ENCODE results near the gene SLC5A11. TPM values are rescaled to one million over a fixed set of nuclear protein-coding genes. Genes with fewer than 3 reads are reported as not detected.
"Not testable (repeated sequence)": the region's sequence is repeated elsewhere in the genome, so short reads cannot be mapped to it uniquely, and the experiment has no call there.

SLC5A11 gene, protein sequence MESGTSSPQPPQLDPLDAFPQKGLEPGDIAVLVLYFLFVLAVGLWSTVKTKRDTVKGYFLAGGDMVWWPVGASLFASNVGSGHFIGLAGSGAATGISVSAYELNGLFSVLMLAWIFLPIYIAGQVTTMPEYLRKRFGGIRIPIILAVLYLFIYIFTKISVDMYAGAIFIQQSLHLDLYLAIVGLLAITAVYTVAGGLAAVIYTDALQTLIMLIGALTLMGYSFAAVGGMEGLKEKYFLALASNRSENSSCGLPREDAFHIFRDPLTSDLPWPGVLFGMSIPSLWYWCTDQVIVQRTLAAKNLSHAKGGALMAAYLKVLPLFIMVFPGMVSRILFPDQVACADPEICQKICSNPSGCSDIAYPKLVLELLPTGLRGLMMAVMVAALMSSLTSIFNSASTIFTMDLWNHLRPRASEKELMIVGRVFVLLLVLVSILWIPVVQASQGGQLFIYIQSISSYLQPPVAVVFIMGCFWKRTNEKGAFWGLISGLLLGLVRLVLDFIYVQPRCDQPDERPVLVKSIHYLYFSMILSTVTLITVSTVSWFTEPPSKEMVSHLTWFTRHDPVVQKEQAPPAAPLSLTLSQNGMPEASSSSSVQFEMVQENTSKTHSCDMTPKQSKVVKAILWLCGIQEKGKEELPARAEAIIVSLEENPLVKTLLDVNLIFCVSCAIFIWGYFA
- total RNA-seq: not detected
- polyA plus RNA-seq: not detected

- DNase-seq: no peak
- Histone ChIP-seq H3K9me3 (ENCODE audit: control insufficient read depth in 2 of 2, low read length in 2 of 2) (no peaks in the 10 kb centered on the region), H3K27ac (ENCODE audit: insufficient read depth, low read length, poor library complexity, severe bottlenecking) (no peak within 1 kb of the TSS), H3K4me3 (ENCODE audit: low read depth, low read length) (no peak within 1 kb of the TSS), H3K4me1 (ENCODE audit: control insufficient read depth, insufficient read depth, low read length, poor library complexity, severe bottlenecking) (no peaks in the 10 kb centered on the region), H3K27me3 (ENCODE audit: control insufficient read depth, insufficient read depth, low read length) (no peaks in the 10 kb centered on the region), H3K36me3 (ENCODE audit: control insufficient read depth, insufficient read depth, low read length) (no peaks in the 10 kb centered on the region)
- no peak for ATAC-seq (ENCODE audit: low read depth in 2 of 2)
- Mint-ChIP-seq H3K27me3 (no peaks in the 10 kb centered on the region), H3K27ac (no peak within 1 kb of the TSS), H3K36me3 (peaks cover 8% of the 10 kb centered on the region), H3K4me1 (no peaks in the 10 kb centered on the region), H3K9me3 (no peaks in the 10 kb centered on the region), H3K4me3 (no peak within 1 kb of the TSS)
These were observed at the start of gene SLC5A11 for GRCh38 chr16:24845726-24846547. Gene SLC5A11 (plus strand): TSS chr16:24845963. CDS start chr16:24858644, 12,681 bp downstream.

DNA sequence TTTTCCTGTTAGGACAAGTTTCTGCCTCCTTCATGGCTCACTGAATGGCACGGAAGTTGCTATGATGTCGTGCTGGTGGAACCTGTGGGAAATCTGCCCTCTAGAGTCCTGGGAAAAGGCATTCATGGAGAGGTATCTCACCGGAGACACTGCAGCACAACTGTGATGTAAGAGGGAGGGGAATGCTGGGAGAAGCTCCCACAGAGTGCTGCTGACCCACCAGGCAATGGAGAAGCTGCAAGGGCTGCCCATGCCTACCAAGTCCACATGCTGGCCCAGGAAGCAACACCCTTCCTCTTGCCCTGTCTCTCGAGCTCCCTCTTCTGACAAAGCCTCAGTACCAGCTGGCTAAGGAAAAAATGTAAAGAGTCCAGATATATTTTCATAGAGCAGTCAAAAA, 45.2 kb upstream of the SLC5A11 start:
- DNase-seq (no peak), ATAC-seq (ENCODE audit: low read depth in 2 of 2) (no peak)
- Mint-ChIP-seq H3K4me1 (peaks cover 0 to 11% (median 3%) of the 10 kb centered on the region in 4 donors), H3K27me3 (no peaks in the 10 kb centered on the region), H3K36me3 (peaks cover 70% of the 10 kb centered on the region), H3K27ac (peak overlapping the region in 1 of 3 donors; percentile 52), H3K9me3 (peaks cover 0 to 1% (median 0%) of the 10 kb centered on the region in 7 donors), H3K4me3 (no peak overlapping the region)
- Histone ChIP-seq H3K27ac (ENCODE audit: insufficient read depth, low read length, poor library complexity, severe bottlenecking) (no peak overlapping the region), H3K4me1 (ENCODE audit: control insufficient read depth, insufficient read depth, low read length, poor library complexity, severe bottlenecking) (no peaks in the 10 kb centered on the region), H3K27me3 (ENCODE audit: control insufficient read depth, insufficient read depth, low read length) (no peaks in the 10 kb centered on the region), H3K9me3 (ENCODE audit: control insufficient read depth in 2 of 2, low read length in 2 of 2) (no peaks in the 10 kb centered on the region), H3K4me3 (ENCODE audit: low read depth, low read length) (no peak overlapping the region), H3K36me3 (ENCODE audit: control insufficient read depth, insufficient read depth, low read length) (peaks cover 93% of the 10 kb centered on the region)

- Histone ChIP-seq H3K4me1 (ENCODE audit: control insufficient read depth, insufficient read depth, low read length, poor library complexity, severe bottlenecking) (no peaks in the 10 kb centered on the region), H3K9me3 (ENCODE audit: control insufficient read depth in 2 of 2, low read length in 2 of 2) (no peaks in the 10 kb centered on the region), H3K4me3 (ENCODE audit: low read depth, low read length) (no peak overlapping the region), H3K27ac (ENCODE audit: insufficient read depth, low read length, poor library complexity, severe bottlenecking) (no peak overlapping the region), H3K27me3 (ENCODE audit: control insufficient read depth, insufficient read depth, low read length) (no peaks in the 10 kb centered on the region), H3K36me3 (ENCODE audit: control insufficient read depth, insufficient read depth, low read length) (peaks cover 95% of the 10 kb centered on the region)
- Mint-ChIP-seq H3K4me1 (peaks cover 0 to 11% (median 2%) of the 10 kb centered on the region in 4 donors), H3K4me3 (no peak overlapping the region), H3K27ac (peak overlapping the region in 1 of 3 donors; percentile 63), H3K27me3 (no peaks in the 10 kb centered on the region), H3K36me3 (peaks cover 70% of the 10 kb centered on the region), H3K9me3 (peaks cover 0 to 1% (median 0%) of the 10 kb centered on the region in 7 donors)
- DNase-seq (no peak), ATAC-seq (ENCODE audit: low read depth in 2 of 2) (no peak)
These were observed 43.9 kb upstream of the SLC5A11 start for GRCh38 chr16:24801761-24802302.

GRCh38 chr16:24805484-24805883, 40.3 kb upstream of the SLC5A11 start:
- Histone ChIP-seq H3K27ac (ENCODE audit: insufficient read depth, low read length, poor library complexity, severe bottlenecking) (no peak overlapping the region), H3K9me3 (ENCODE audit: control insufficient read depth in 2 of 2, low read length in 2 of 2) (no peaks in the 10 kb centered on the region), H3K36me3 (ENCODE audit: control insufficient read depth, insufficient read depth, low read length) (peaks cover 94% of the 10 kb centered on the region), H3K27me3 (ENCODE audit: control insufficient read depth, insufficient read depth, low read length) (no peaks in the 10 kb centered on the region), H3K4me1 (ENCODE audit: control insufficient read depth, insufficient read depth, low read length, poor library complexity, severe bottlenecking) (no peaks in the 10 kb centered on the region), H3K4me3 (ENCODE audit: low read depth, low read length) (no peak overlapping the region)
- ATAC-seq (ENCODE audit: low read depth in 2 of 2) (no peak), DNase-seq (no peak)
- no peak overlapping the region for H3K27ac Mint-ChIP-seq
- no peaks in the 10 kb centered on the region for H3K27me3 Mint-ChIP-seq
- peaks cover 51% of the 10 kb centered on the region for H3K36me3 Mint-ChIP-seq
- no peak overlapping the region for H3K4me3 Mint-ChIP-seq
- H3K4me1 Mint-ChIP-seq: peaks cover 0 to 11% (median 2%) of the 10 kb centered on the region in 4 donors
- H3K9me3 Mint-ChIP-seq: peaks cover 0 to 1% (median 0%) of the 10 kb centered on the region in 7 donors

- no peaks in the 10 kb centered on the region for H3K9me3 Mint-ChIP-seq
- Histone ChIP-seq H3K4me3 (ENCODE audit: low read depth, low read length) (no peak overlapping the region), H3K27ac (ENCODE audit: insufficient read depth, low read length, poor library complexity, severe bottlenecking) (no peak overlapping the region), H3K36me3 (ENCODE audit: control insufficient read depth, insufficient read depth, low read length) (peaks cover 91% of the 10 kb centered on the region), H3K4me1 (ENCODE audit: control insufficient read depth, insufficient read depth, low read length, poor library complexity, severe bottlenecking) (no peaks in the 10 kb centered on the region), H3K9me3 (ENCODE audit: control insufficient read depth in 2 of 2, low read length in 2 of 2) (no peaks in the 10 kb centered on the region), H3K27me3 (ENCODE audit: control insufficient read depth, insufficient read depth, low read length) (no peaks in the 10 kb centered on the region)
- peaks cover 45% of the 10 kb centered on the region for H3K36me3 Mint-ChIP-seq
- DNase-seq: no peak
- no peak overlapping the region for H3K4me3 Mint-ChIP-seq
- peaks cover 0 to 5% (median 0%) of the 10 kb centered on the region in 4 donors for H3K4me1 Mint-ChIP-seq
- H3K27ac Mint-ChIP-seq: no peak overlapping the region
- H3K27me3 Mint-ChIP-seq: no peaks in the 10 kb centered on the region
- no peak for ATAC-seq (ENCODE audit: low read depth in 2 of 2)
These were observed 38.5 kb upstream of the SLC5A11 start for GRCh38 chr16:24807301-24807700.

DNA sequence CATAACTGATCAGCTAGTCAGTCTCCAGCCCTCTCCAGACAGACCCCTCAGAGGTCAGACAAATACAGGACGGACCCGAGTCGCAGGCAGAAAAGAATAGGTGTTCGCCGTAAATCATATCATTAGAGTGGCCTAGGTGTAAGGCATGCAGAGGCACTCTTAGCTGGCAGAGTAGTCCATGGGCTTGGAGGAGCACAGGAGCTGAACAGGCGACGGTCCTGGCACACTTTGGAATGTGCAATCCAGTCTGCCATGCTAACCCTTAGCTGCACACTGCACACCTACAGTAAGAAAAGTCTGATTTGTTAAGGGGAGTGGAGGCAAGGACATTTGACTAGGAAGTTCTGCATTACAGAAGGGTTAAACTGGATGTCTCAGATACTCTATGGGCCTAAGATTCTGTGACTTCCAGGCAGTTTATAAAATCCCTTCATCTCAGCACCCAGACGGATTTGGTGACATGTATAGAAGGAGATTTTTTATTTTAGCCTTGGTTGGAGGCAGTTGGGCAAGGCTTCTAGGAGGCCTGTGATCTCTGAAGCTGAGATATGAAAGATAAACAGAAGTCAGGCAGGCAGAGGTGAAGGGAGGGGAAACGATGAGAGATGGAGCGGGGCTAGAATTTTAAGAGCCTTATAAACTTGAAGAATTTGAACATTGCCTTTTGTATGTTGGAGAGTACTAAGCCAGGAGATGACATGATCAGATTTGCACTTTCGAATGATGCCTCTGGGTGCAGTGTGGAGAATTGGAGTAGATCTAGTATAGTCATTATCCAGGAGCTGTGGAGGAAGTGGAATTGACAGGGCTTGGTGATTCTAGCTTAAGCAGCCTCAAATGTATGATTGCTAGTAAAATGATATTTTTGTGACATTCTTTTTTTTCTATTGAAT, 34.6 kb upstream of the SLC5A11 start:
- no peak overlapping the region for H3K4me3 Mint-ChIP-seq
- DNase-seq (no peak), ATAC-seq (ENCODE audit: low read depth in 2 of 2) (no peak)
- H3K9me3 Mint-ChIP-seq: no peaks in the 10 kb centered on the region
- peaks cover 92% of the 10 kb centered on the region for H3K36me3 ChIP-seq (ENCODE audit: control insufficient read depth, insufficient read depth, low read length)
- no peaks in the 10 kb centered on the region for H3K4me1 ChIP-seq (ENCODE audit: control insufficient read depth, insufficient read depth, low read length, poor library complexity, severe bottlenecking)
- H3K27me3 Mint-ChIP-seq: no peaks in the 10 kb centered on the region
- H3K27ac ChIP-seq (ENCODE audit: insufficient read depth, low read length, poor library complexity, severe bottlenecking): no peak overlapping the region
- H3K27me3 ChIP-seq (ENCODE audit: control insufficient read depth, insufficient read depth, low read length): no peaks in the 10 kb centered on the region
- no peaks in the 10 kb centered on the region for H3K9me3 ChIP-seq (ENCODE audit: control insufficient read depth in 2 of 2, low read length in 2 of 2)
- H3K4me3 ChIP-seq (ENCODE audit: low read depth, low read length): no peak overlapping the region
- peak overlapping the region in 1 of 3 donors; percentile 54 for H3K27ac Mint-ChIP-seq
- no peaks in the 10 kb centered on the region for H3K4me1 Mint-ChIP-seq
- H3K36me3 Mint-ChIP-seq: peaks cover 39% of the 10 kb centered on the region

DNA sequence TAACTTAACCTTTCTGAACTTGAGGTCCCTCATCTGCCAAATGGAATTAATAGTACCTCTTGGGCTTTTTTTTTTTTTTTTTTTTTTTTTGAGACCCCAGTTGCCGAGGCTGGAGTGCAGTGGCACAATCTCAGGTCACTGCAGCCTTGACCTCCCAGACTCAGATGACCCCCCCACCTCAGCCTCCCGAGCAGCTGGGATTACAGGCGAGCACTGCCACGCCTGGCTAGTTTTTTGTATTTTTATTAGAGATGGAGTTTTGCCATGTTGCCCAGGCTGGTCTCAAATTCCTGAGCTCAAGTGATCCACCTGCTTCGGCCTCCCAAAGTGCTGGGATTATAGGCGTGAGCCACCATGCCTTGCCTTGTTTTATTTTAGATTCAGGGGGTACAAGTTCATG, 33.0 kb upstream of the SLC5A11 start:
- ATAC-seq (ENCODE audit: low read depth in 2 of 2); H3K27me3 ChIP-seq (ENCODE audit: control insufficient read depth, insufficient read depth, low read length); H3K9me3 Mint-ChIP-seq; H3K4me1 Mint-ChIP-seq; H3K4me3 Mint-ChIP-seq; H3K27ac Mint-ChIP-seq; H3K4me3 ChIP-seq (ENCODE audit: low read depth, low read length); DNase-seq; H3K9me3 ChIP-seq (ENCODE audit: control insufficient read depth in 2 of 2, low read length in 2 of 2); H3K27ac ChIP-seq (ENCODE audit: insufficient read depth, low read length, poor library complexity, severe bottlenecking); H3K27me3 Mint-ChIP-seq; H3K4me1 ChIP-seq (ENCODE audit: control insufficient read depth, insufficient read depth, low read length, poor library complexity, severe bottlenecking): not testable (repeated sequence)
- peaks cover 38% of the 10 kb centered on the region for H3K36me3 Mint-ChIP-seq
- H3K36me3 ChIP-seq (ENCODE audit: control insufficient read depth, insufficient read depth, low read length): peaks cover 92% of the 10 kb centered on the region

Measured in CD4-positive, CD25-positive, alpha-beta regulatory T cell (primary cell).